DMS 273 (cell line): ENCODE results near the gene SYT15.
"Not testable (repeated sequence)": the region's sequence is repeated elsewhere in the genome, so short reads cannot be mapped to it uniquely, and the experiment has no call there.

Experiments
- DNase-seq: peaks from one replicate; lab custom pipeline; 2025; ENCODE audit not compliant: unreplicated experiment; lab: John Stamatoyannopoulos, UW

The SYT15 gene

DNA sequence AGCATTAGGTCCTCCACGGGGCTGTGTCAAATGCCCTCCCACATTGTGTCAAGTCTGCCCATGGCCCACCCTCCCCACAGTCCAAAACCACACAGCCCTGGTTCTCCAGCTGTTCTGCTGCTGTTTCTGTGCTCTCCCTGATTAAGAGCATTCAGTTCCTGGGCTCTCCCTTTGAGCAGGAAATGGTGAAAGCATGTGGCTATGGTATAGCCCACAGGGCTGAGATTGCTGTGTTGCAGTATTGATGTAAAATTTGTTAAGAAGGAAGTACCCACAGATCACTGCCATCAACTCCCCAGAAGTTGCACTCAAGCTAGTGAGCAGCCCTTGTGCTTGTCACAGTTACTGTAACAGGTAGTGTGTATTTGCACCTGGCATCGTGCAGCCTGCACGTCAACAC lies 9.3 kb downstream of the SYT15 start:
- not testable (repeated sequence) for DNase-seq

GRCh38 chr10:46589589-46589988 lies 10.7 kb downstream of the SYT15 start:
- not testable (repeated sequence) for DNase-seq

GRCh38 chr10:46591053-46591452 lies 12.1 kb downstream of the SYT15 start:
- DNase-seq = not testable (repeated sequence)

GRCh38 chr10:46593307-46593706 lies 14.4 kb downstream of the SYT15 start:
- not testable (repeated sequence) for DNase-seq

- not testable (repeated sequence) for DNase-seq
These were observed 15.6 kb downstream of the SYT15 start for GRCh38 chr10:46594453-46595063.

DNA sequence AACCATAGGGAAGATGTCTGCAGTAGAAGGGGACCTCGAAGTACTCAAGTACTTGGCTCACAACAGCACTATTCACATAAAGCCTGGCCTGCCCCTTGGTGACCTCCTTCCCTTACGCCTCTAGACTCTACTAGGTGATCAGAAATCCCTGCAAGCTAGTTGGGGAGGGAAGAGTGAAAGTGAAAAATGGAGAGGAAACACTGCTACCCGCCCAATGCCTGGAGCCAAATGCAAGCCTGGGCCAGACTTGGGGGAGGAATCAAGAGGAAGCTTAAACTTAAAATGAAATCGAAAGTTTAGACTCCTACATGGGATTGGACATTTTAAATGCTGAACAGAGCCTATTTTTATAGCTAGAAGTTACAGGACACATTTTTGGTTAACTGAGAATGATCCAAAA lies 17.6 kb downstream of the SYT15 start:
- not testable (repeated sequence) for DNase-seq

DNA sequence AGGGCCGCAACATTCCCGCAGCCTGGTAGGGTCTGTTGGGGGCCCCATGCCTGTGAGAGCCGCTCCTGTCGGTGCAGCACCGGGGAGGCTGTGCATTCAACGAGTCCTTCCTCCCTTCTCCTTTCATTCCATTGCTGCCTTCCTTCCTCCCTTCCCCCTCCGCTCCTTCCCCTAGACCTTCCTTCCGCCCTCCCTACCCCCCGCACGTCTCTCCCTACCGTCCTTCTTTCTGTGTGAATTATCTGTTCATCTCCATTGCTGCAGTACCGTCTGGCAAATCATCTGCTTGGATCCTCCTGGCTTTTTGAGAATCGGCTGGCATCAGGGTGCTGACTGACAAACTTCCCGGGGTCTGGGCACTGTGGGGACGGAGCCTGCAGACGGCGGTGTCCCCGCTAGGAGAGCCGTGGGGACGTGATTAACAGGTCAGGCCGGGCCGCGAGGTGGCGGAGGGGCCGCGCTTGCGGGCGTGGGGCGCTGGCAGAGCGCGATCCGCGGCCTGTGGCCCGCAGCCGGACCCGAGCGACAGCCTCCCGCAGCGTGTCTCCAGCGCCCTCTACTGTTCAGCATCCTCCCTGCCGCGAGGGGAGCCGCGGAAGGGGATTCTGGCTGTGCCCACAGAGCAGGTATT lies 18.8 kb downstream of the SYT15 start:
- DNase-seq = not testable (repeated sequence)

- DNase-seq = not testable (repeated sequence)
These were observed 21.6 kb downstream of the SYT15 start for GRCh38 chr10:46600516-46600915.

- not testable (repeated sequence) for DNase-seq
These were observed 36.6 kb downstream of the SYT15 start for GRCh38 chr10:46615540-46615939.

- not testable (repeated sequence) for DNase-seq
These were observed 37.3 kb downstream of the SYT15 start for GRCh38 chr10:46616227-46616626.

- not testable (repeated sequence) for DNase-seq
These were observed 38.2 kb downstream of the SYT15 start for GRCh38 chr10:46617134-46617533.

DNA sequence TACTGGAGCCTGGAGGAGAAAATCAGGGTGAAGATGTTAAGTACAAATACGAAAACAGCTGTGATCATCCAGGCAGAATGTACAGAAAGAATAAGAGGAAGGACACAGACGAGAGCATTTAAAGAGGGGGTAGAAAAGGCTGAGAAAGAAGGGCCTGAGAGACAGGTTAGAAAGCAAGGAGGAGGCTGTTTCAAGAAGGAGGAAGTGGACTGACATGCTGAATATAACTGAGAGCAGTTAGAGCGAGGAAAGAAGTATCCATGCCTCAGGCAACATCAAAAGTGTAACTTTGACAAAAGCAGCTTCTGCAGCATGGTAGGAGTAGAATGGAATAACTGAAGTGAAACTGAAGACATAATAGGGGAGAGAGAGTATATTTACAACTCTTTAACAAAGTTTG lies 39.0 kb downstream of the SYT15 start:
- not testable (repeated sequence) for DNase-seq

DNA sequence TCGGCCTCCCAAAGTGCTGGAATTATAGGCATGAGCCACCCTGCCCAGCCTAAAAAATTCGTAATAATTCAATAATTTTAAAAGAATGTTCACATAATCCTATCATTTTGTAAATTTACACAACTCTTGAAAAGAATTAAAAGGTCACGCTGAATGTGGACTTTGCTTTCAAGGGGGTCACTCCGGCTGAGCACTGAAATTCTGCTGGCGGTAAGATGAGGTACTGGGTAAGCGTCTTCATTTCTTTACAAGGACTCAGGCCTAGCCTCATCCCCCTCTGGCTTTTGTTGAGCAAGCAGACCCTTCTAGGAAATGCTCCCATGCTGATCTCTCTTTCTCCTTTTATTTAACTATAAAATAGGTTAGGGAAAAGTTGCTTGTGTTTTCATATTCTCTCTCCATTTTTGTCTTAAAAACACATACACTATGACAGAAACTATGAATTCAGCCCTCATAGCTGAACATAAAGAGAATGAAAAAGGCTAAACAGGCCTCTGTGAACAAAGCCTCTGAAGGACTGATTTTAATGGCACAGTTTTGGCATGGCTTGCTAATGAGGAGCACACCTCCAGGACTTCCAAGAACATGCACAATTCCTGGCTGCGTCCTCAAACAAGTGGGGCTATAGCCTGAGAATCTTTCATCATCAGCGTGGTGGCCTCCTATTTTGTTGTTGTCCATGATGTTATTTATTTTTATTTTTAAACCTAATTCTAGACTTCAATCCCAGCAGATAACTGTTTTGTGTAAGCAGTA lies 45.1 kb downstream of the SYT15 start:
- not testable (repeated sequence) for DNase-seq

- not testable (repeated sequence) for DNase-seq
These were observed 50.9 kb downstream of the SYT15 start for GRCh38 chr10:46629805-46630204.

DNA sequence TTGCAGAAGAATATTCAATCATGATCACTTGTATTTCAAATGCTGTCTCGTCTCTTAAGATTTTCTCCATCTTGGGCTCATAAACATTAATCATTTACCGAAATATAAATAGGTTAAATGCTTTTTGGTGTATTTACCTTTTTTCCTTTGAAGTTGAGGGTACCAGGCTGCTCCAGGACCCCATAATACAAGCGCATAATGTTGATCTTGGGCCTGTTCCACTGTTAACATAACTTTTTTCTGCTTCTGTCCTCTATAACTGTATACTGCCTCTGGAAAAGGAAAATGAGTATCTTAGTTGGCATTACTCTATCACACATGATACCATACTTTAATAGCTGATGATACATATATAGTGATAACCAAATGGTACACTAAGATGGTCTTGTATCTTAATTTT lies 51.9 kb downstream of the SYT15 start:
- not testable (repeated sequence) for DNase-seq

GRCh38 chr10:46631683-46632082 lies 52.8 kb downstream of the SYT15 start:
- DNase-seq = not testable (repeated sequence)

GRCh38 chr10:46634698-46635097 lies 55.8 kb downstream of the SYT15 start:
- DNase-seq = not testable (repeated sequence)

DNA sequence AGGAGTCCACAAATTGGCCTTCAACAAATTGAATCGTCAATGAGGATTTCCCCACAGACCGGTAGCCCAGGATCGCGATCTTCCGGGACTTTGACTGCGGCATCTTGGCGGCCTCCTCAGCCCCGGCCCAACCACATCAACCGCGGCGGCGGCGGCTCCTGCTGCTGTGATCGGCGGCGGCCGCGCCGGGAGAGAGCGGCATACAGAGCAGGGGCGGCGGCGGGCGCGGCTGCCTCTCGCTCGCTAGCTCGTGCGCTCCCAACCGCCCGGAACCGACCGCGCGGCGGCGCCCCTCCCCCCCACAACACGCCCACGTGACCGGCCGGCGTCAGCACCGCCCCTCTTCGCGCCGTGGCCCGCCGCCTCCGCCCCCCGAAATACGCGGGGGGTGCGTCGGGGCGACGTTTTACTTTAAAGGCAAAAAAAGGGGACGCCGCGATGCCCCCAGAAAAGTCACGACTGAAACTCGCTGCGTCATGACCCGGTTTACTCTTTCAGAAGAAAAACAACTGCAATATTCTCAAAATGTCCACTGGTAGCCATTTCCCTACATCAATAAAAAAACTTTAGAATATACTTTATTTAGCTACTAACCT lies 56.5 kb downstream of the SYT15 start:
- not testable (repeated sequence) for DNase-seq

- DNase-seq = not testable (repeated sequence)
These were observed 61.1 kb downstream of the SYT15 start for GRCh38 chr10:46640005-46640404.
